ENCODE data around the gene SESTD1.
"Not testable (repeated sequence)": the region's sequence is repeated elsewhere in the genome, so short reads cannot be mapped to it uniquely, and the experiment has no call there.

SESTD1 gene

DNA sequence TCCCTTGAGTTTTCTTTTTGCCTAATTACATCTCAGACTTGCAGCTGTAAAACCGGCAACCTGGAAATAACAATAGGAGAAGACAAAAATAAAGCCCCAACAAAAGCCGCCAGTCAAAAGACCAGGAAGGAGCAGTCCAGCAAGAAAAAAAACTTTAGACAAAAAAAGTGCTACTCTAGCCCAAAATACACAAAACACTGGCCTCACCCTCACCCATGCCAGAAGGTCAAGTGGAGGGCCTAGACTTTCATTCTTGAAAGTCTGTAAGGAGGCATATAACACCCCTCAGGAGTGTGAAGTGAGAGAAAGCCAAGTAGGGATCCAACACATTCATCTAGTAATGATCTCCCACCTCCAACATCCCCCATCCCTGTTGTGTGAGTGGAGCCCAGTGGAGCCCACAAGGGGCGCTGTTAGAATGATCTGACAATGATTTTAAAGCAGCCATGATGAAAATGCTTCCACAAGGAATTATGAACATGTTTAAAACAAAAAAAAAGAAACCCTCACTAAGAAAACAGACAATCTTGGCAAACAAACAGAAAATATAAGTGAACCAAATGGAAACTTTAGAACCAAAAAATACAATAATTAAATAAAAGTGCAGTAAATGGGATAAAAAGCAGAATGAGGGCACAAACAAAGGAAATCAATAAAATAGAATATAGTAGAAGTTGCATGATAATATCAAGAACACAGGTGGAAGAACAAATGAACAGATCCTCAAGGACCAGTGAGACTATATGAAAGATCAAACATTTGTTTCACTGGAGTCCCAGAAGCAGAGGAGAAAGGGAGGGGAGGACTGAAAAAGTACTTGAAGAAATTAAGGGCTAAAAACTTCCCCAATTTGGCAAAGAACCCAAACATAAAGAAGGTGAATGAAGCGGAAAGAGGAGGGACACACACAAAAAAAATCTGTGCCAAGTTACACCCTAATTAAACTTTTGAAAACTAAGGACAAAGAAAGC is 23.9 kb downstream of the SESTD1 start:
- H3K4me3 ChIP-seq (ENCODE audit: low read depth, low read length) = no peak overlapping the region
- no peak for DNase-seq (ENCODE audit: low read depth)

DNA sequence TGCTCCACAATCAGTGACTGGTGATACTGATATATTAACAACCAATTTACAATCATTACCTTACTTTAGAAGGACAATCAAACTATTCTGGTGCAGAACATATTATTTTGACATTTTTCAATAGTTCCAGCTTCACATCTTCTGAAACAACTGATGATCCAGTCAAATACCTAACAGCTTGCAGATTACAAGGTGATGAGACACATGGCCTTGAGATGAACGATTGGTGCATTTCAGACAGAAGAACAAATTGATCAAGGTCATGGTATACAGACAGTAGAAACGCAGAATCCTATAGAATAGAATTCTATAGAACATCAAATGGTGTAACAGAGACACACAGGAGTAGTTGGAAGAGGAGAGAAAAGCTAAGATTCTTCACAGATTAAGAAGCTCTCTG is 24.8 kb downstream of the SESTD1 start:
- no peak overlapping the region for H3K4me3 ChIP-seq (ENCODE audit: low read depth, low read length)
- DNase-seq (ENCODE audit: low read depth) = no peak

DNA sequence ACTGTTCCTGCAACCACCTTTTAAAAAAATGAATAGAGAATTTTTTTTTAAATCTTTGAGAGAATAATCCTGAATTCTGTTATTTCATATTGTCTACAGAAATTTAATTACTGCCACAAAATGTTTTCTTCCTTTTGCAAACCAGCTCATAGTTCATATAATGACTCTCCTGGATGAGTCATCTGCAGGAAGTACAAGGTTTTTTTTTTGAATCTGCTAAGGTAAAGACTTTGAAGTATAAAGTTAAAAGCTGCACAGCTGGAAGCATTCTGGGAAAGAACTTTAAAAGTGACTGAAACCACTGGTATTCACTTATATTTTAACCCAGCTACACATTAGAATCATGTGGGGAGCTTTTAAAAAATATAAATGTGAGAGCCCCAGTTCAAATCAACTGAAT is 25.4 kb downstream of the SESTD1 start:
- H3K4me3 ChIP-seq (ENCODE audit: low read depth, low read length) = no peak overlapping the region
- DNase-seq (ENCODE audit: low read depth) = no peak

DNA sequence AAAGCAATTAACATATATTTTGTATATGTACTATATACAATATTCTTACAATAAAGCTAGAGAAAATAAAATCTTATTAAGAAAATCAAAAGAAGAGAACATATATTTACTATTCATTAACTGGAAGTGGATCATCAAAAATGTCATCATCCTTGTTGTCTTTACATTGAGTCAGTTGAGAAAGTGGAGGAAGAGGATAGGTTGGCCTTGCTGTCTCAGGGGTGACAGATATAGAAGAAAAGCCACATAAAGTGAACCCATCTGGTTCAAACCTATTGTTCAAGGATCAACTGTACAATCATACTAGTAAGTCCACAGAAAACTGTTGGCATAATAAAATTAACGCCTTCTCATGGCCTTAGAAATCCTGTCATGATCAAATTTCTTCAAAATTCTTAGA is 26.6 kb downstream of the SESTD1 start:
- DNase-seq (ENCODE audit: low read depth) = no peak
- H3K4me3 ChIP-seq (ENCODE audit: low read depth, low read length) = no peak overlapping the region

DNA sequence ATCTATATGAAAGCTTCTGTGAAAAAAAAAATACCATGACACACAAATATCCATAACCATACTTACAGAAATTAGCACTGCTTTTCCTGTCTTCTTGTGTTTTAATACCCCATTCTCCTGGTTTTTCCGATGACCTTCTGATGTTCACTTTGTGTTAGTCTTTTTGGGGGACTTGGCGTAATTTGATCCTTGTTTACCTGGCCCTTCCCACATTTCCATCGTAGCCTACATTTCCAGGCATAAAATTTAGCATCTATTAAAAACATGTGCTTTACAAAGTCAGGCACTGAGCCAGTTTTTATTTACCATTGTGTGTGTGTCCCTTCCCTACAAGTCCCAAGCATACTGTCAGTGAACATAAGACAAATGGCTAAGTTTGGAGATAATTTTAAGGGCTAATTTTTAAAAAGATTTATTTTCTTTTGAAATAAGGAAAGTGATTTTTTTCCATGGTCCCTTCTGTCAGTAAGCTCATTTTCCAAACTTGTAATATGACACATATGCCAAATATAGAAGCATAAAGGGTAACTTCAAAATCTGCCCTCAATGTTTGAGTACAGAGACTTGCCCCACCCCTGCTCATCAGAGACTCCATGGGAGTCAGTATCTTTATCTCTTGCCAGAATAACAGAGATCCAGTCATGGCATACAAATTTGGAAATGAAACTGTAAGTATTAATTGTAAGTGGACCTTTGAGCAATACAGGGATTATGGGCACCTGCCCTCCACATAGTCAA is 27.3 kb downstream of the SESTD1 start:
- H3K4me3 ChIP-seq (ENCODE audit: low read depth, low read length) = no peak overlapping the region
- no peak for DNase-seq (ENCODE audit: low read depth)

DNA sequence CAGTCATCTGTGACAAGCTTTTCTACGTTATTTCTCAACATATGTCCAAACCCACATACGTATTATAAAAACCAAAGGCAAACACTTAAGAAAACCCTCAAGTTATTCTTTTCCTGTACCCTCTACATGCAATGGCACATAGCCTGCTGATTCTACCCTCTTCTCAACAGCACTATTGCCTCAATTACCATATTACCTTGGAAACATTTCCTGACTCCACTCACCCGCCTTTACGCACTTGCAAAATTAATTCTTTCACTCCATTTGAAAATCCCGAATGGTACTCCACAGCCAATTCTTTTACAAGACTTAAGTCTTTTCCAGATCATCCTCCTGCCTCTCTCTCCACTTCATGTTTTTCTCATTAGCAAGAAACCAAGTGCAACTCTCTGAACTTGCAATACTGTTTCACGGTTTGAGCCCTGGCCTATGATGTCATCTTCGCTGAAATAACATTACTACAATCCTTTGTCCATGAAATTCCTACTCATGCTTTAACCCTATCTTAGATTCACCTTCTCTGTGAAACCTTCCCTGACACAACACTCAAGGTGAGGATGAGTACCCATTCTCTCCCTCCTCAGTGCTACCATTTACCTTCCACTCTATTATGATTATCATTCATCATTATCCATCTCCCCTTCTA is 29.0 kb downstream of the SESTD1 start:
- no peak overlapping the region for H3K4me3 ChIP-seq (ENCODE audit: low read depth, low read length)
- peak; percentile 59 for DNase-seq (ENCODE audit: low read depth)

DNA sequence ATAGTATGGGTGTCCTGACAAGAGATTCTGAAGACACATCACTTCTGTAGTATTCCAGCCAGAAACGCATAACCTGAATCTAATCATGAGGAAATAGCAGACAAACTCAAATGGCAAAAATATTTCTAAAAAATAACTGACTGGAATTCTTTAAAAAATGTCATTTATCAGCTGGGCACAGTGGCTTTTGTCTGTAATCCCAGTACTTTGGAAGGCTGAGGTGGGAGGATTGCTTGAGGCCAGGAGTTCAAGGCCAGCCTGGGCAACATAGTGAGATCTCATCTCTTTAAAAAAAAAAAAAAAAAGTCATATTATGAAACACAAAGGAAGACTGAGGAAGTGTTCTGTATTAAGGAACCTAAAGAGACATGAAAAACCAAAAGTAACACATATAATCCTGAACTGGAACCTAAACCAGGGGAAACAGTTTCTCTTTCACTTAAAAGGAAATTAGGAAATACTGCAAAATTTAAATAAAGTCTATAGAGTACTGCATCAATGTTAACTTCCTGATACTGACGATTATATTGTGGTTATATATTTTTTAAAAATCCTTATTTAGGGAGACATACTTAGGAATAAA is 29.9 kb downstream of the SESTD1 start:
- H3K4me3 ChIP-seq (ENCODE audit: low read depth, low read length) = no peak overlapping the region
- no peak for DNase-seq (ENCODE audit: low read depth)

DNA sequence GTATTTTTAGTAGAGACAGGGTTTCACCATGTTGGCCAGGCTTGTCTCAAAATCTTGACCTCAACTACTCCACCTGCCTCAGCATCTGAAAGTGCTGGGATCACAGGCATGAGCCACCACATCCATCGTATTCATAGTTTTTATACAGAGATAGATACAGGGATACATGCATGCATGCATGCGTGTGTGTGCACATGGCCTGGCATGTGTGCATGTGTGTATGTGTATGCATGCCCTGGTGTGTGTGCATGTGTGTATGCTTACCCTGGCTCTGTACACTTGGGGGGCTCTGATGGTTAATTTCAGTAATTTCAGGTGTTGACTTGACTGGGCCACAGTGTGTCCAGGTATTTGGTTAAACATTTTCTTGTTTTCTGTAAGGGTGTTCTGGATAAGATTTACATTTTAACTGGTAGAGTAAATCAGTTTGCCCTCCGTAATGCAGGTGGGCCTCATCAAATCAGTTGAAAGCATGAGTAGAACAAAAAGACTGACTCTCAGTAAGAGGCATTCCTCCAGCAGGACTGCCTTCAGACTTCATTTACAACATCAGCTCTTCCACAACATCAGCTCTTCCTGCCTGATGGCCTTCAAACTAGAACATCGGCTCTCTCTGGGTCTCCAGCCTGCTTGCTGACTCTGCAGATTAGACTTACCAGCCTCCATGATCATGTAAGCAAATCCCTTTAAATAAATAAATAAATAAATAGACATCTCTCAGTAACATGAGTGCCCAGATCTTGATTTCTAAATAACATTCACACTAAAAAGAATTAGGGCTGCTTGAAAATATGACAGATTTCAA is 30.8 kb downstream of the SESTD1 start:
- no peak overlapping the region for H3K4me3 ChIP-seq (ENCODE audit: low read depth, low read length)
- DNase-seq (ENCODE audit: low read depth) = no peak

DNA sequence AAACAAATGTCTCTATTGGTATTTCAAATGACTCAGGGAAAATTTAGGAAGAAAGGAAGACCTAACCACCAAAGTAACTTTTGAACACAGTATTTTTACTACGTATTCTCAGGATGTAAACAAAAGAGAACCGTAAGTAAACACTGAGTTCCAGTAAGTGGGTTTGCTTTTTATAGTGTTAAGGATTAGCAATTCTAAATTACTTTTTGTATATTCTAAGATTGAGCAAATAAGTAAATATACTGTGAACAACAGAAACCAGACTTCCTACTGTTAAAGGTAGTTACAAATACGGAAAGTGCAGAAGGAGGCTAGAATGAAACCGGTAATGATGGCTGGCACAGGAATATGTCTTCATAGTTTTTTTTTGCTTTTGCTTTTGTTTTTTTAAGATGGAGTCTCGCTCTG is 31.5 kb downstream of the SESTD1 start:
- no peak overlapping the region for H3K4me3 ChIP-seq (ENCODE audit: low read depth, low read length)
- no peak for DNase-seq (ENCODE audit: low read depth)

DNA sequence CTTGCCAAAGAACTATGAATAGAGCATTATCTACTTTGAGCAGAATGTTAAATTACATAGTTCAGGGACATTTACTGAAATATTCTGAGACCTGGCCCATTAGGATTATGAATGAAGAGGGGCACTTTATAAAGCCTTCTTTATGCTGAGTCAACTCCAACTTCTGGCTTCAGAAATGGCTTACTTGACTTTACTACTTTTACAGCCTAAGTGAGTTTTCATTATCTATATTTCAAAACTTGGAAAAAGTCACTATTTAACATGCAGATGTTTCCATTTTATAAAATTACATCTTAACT is 37.7 kb downstream of the SESTD1 start:
- DNase-seq (ENCODE audit: low read depth) = no peak
- no peak overlapping the region for H3K4me3 ChIP-seq (ENCODE audit: low read depth, low read length)

DNA sequence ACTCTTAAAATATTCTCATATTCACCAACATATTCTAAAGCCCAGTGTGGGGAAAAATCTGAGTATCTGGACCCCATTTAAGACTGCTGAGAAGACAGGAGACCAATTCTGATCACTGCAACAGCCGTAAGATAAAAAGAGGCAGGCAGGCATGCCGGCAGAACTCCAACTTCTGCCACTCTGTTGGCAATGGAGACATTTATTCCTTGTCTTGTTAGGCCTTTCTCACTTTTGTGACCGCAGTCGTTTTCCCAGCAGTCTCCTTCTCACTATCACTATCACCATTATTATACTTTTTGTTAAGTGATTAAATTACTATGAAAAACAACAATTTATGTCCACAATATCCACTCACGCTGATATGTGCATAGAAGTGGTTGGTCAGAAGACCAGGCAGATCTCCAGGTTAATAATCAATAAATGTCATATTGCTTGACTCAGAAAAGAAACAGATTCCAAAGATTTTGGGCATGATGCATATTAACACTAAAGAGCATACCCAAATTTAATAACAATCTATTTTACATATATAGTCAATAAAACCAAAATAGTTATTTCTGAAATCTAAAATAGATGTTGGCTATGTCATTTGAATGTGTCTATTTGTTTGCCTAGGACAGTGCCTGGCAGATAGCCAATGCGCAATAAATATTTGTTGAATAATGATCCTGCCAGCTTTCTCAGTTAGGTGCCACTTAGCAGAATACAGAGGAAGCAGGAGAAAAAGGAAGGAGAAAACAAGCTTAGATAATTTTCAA is 38.2 kb downstream of the SESTD1 start:
- no peak for DNase-seq (ENCODE audit: low read depth)
- H3K4me3 ChIP-seq (ENCODE audit: low read depth, low read length) = no peak overlapping the region

DNA sequence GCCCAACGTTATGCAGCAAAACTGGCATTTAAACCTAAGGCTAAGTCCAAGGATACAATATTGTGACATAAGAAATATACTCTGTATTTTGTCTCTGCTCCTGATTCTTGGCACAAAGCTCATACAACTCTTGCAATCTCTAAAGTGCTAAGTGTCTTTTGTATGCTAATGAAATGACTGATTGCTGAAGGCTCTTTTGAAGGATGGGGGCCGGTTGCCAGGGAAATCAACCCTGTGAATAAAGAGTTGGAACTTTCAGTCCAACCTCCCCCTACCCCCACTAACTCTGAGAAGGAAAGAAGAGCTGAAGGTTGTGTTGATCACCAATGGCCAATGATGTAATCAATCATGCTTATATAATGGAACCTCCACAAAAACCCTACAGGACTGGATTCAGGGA is 40.3 kb downstream of the SESTD1 start:
- no peak overlapping the region for H3K4me3 ChIP-seq (ENCODE audit: low read depth, low read length)
- no peak for DNase-seq (ENCODE audit: low read depth)

DNA sequence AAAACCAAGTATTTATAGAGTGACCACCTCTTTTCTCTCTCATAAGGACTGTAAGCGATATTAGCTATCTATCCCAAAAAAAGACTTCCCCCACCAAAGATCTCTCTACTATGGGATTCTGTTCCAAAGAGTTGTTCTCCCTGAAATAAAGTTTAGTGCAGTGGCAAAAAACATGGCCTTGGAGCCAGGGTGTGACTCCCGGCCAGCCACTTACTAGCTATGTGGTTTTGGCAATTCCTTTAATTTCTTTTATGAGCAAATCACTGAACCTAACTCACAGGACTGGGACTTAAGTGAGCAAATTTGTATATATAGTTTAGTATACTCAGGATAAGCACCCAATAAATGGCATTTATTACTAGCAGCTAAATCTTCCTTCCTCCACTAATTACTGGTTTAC is 42.6 kb downstream of the SESTD1 start:
- DNase-seq (ENCODE audit: low read depth) = no peak
- H3K4me3 ChIP-seq (ENCODE audit: low read depth, low read length) = no peak overlapping the region

DNA sequence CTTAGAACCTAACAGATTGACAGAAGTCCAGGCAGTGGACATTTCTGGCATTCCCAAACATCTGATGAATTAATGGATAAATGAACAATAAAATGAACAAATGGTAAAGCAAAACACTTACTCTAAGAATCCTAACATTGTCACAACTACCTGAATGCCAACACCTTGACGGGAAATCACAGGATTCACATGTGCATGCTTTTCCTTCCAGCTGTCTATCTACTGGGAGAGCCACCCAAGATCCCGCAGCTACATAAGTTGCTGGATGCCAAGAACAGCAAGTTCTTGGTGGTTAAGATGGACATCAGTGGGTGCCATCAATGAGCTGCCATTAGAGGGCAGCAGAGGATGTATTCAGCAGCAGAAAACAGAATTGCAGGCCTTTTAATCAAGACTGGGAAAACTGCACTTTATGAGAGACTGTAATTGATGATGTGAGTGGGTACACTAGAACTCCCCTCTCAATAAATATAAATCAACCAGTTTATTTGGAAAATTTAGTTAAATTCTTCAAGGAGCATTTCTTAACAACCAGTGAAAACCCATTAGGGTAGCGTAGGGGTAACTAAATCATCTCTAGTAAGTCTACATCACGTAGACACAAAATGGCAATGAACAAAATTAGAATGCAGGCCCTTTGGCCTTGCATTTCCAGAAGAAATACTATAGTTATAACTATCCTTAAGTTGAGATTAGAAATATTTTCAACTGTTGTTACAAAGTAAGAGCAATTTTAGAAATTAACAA is 45.6 kb downstream of the SESTD1 start:
- no peak overlapping the region for H3K4me3 ChIP-seq (ENCODE audit: low read depth, low read length)
- peak; percentile 66 for DNase-seq (ENCODE audit: low read depth)

DNA sequence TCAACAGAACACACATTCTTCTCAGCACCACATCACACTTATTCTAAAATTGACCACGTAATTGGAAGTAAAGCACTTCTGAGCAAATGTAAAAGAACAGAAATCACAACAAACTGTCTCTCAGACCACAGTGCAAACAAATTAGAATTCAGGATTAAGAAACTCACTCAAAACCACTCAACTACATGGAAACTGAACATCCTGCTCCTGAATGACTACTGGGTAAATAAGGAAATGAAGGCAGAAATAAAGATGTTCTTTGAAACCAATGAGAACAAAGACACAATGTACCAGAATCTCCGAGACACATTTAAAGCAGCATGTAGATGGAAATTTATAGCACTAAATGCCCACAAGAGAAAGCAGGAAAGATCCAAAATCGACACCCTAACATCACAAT is 50.0 kb downstream of the SESTD1 start:
- H3K4me3 ChIP-seq (ENCODE audit: low read depth, low read length); DNase-seq (ENCODE audit: low read depth): not testable (repeated sequence)

DNA sequence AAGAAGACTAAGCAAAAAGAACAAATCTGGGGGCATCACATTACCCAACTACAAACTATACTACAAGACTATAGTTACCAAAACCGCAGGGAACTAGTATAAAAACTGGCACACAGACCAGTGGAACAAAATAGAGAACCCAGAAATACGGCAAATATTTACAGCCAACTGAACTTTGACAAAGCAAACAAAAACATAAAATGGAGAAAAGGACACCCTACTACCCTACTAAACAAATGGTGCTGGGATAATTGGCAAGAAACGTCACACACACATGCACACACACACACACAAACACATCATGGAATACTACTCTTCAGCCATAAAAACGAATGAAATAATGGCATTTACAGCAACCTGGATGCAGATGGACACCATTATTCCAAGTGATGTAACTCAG is 53.3 kb downstream of the SESTD1 start:
- H3K4me3 ChIP-seq (ENCODE audit: low read depth, low read length) = no peak overlapping the region
- DNase-seq (ENCODE audit: low read depth) = no peak

DNA sequence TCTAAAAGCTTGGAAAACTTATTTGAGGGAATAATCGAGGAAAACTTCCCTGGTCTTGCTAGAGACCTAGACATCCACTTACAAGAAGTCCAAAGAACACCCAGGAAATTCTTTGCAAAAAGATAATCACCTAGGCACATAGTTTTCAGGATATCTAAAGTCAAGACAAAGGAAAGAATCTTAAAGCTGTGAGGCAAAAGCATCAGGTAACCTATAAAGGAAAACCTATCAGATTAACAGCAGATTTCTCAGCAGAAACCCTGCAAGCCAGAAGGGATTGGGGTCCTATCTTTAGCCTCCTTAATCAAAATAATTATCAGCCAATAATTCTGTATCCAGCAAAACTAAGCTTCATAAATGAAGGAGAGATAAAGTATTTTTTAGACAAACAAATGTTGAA is 56.4 kb downstream of the SESTD1 start:
- not testable (repeated sequence) for H3K4me3 ChIP-seq (ENCODE audit: low read depth, low read length)

DNA sequence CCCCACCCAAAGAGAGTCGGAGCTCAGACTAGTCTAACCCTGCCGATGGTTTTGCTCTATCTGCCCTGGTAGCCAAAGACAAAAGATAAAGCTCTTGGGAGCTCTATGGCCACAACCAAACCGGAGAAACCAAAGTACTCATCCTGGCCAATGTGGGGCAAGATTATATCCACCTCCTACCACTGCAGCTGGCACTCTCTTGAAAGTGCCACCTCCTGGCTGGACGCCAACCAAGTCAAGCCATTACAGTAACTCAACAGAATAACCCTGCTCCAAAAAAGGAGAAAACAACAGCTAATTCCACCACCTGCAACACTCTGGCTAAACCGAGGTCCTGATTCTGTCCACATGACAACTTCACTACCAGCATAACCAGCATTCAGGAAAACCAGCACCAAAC is 57.6 kb downstream of the SESTD1 start:
- H3K4me3 ChIP-seq (ENCODE audit: low read depth, low read length) = no peak overlapping the region
- DNase-seq (ENCODE audit: low read depth) = no peak

More for the DNA sequence above, 56.4 kb downstream of the SESTD1 start:
- not testable (repeated sequence) for DNase-seq (ENCODE audit: low read depth)

Data from skeletal muscle cell (primary cell).